ENCODE measurements around the gene SPSB3. TPM values are rescaled to one million over a fixed set of nuclear protein-coding genes. Genes with fewer than 3 reads are reported as not detected.

Gene SPSB3
- 29.2 TPM for total RNA-seq
- polyA plus RNA-seq: 81.7 TPM

GRCh38 chr16:1782408-1783264 lies at the start of gene SPSB3, which contains the start of gene NUBP2:
Gene SPSB3 (minus strand): TSS chr16:1782571. CDS start chr16:1781483, 1,088 bp downstream.
Gene NUBP2 (plus strand): TSS chr16:1782960. CDS start chr16:1783021, 61 bp downstream.
- peak; percentile 100 for DNase-seq (ENCODE audit: extremely low spot score)
- Histone ChIP-seq H3K4me3 (ENCODE audit: low read depth, low read length) (peak within 1 kb of the TSS; percentile 91), H3K27ac (ENCODE audit: low read depth) (peak within 1 kb of the TSS; percentile 64), H3K4me1 (ENCODE audit: insufficient read depth) (no peaks in the 10 kb centered on the region), H3K36me3 (ENCODE audit: insufficient read depth) (peaks cover 2% of the 10 kb centered on the region)
- under 1% methylated on average over 102 of the region's 102 CpGs for WGBS

GRCh38 chr16:1831186-1832075 lies 49.1 kb upstream of the SPSB3 start:
- Histone ChIP-seq H3K36me3 (ENCODE audit: insufficient read depth) (no peaks in the 10 kb centered on the region), H3K4me1 (ENCODE audit: insufficient read depth) (no peaks in the 10 kb centered on the region), H3K27ac (ENCODE audit: low read depth) (no peak overlapping the region), H3K4me3 (ENCODE audit: low read depth, low read length) (no peak overlapping the region)
- 87% methylated on average over 19 of the region's 19 CpGs for WGBS
- DNase-seq (ENCODE audit: extremely low spot score): no peak

- no peak overlapping the region for H3K4me3 ChIP-seq (ENCODE audit: low read depth, low read length)
- H3K36me3 ChIP-seq (ENCODE audit: insufficient read depth): no peaks in the 10 kb centered on the region
- H3K27ac ChIP-seq (ENCODE audit: low read depth): no peak overlapping the region
- H3K4me1 ChIP-seq (ENCODE audit: insufficient read depth): no peaks in the 10 kb centered on the region
- no peak for DNase-seq (ENCODE audit: extremely low spot score)
- 71% methylated on average over 3 of the region's 3 CpGs for WGBS
Measured at GRCh38 chr16:1830213-1830612, 47.8 kb upstream of the SPSB3 start.

GRCh38 chr16:1828645-1829410 lies 46.5 kb upstream of the SPSB3 start:
- 76% methylated on average over 11 of the region's 11 CpGs for WGBS
- no peaks in the 10 kb centered on the region for H3K4me1 ChIP-seq (ENCODE audit: insufficient read depth)

GRCh38 chr16:1826691-1827573 lies 44.6 kb upstream of the SPSB3 start, which contains the start of the genes FAHD1 and HAGH:
Gene FAHD1 (plus strand): TSS chr16:1827206. CDS start chr16:1827239, 33 bp downstream.
Gene HAGH (minus strand): TSS chr16:1826825. CDS start chr16:1826787, 38 bp downstream.
- Histone ChIP-seq H3K4me1 (ENCODE audit: insufficient read depth) (no peaks in the 10 kb centered on the region), H3K36me3 (ENCODE audit: insufficient read depth) (no peaks in the 10 kb centered on the region), H3K27ac (ENCODE audit: low read depth) (peak within 1 kb of the TSS; percentile 69), H3K4me3 (ENCODE audit: low read depth, low read length) (peak within 1 kb of the TSS; percentile 68)
- WGBS: under 1% methylated on average over 104 of the region's 104 CpGs
- peak; percentile 75 for DNase-seq (ENCODE audit: extremely low spot score)

More at GRCh38 chr16:1828645-1829410, 46.5 kb upstream of the SPSB3 start:
- no peak for DNase-seq (ENCODE audit: extremely low spot score)
- H3K36me3 ChIP-seq (ENCODE audit: insufficient read depth): no peaks in the 10 kb centered on the region
- no peak overlapping the region for H3K27ac ChIP-seq (ENCODE audit: low read depth)
- no peak overlapping the region for H3K4me3 ChIP-seq (ENCODE audit: low read depth, low read length)

- Histone ChIP-seq H3K4me1 (ENCODE audit: insufficient read depth) (no peaks in the 10 kb centered on the region), H3K4me3 (ENCODE audit: low read depth, low read length) (peak overlapping the region; percentile 68), H3K27ac (ENCODE audit: low read depth) (peak overlapping the region; percentile 69), H3K36me3 (ENCODE audit: insufficient read depth) (no peaks in the 10 kb centered on the region)
- no peak for DNase-seq (ENCODE audit: extremely low spot score)
- WGBS: 2% methylated on average over 96 of the region's 96 CpGs
Measured at GRCh38 chr16:1825864-1826690, 43.7 kb upstream of the SPSB3 start.

- Histone ChIP-seq H3K4me3 (ENCODE audit: low read depth, low read length) (no peak overlapping the region), H3K27ac (ENCODE audit: low read depth) (no peak overlapping the region), H3K4me1 (ENCODE audit: insufficient read depth) (no peaks in the 10 kb centered on the region), H3K36me3 (ENCODE audit: insufficient read depth) (no peaks in the 10 kb centered on the region)
- DNase-seq (ENCODE audit: extremely low spot score): no peak
- 73% methylated on average over 15 of the region's 15 CpGs for WGBS
Measured at GRCh38 chr16:1825381-1825863, 43.1 kb upstream of the SPSB3 start.

- H3K4me1 ChIP-seq (ENCODE audit: insufficient read depth): no peaks in the 10 kb centered on the region
- DNase-seq (ENCODE audit: extremely low spot score): no peak
- 58% methylated on average over 9 of the region's 9 CpGs for WGBS
- H3K27ac ChIP-seq (ENCODE audit: low read depth): no peak overlapping the region
- H3K36me3 ChIP-seq (ENCODE audit: insufficient read depth): no peaks in the 10 kb centered on the region
- H3K4me3 ChIP-seq (ENCODE audit: low read depth, low read length): no peak overlapping the region
Measured at GRCh38 chr16:1823821-1824220, 41.5 kb upstream of the SPSB3 start.

- 94% methylated on average over 16 of the region's 16 CpGs for WGBS
- H3K4me1 ChIP-seq (ENCODE audit: insufficient read depth): no peaks in the 10 kb centered on the region
- peaks cover 2% of the 10 kb centered on the region for H3K36me3 ChIP-seq (ENCODE audit: insufficient read depth)
- no peak overlapping the region for H3K27ac ChIP-seq (ENCODE audit: low read depth)
- no peak overlapping the region for H3K4me3 ChIP-seq (ENCODE audit: low read depth, low read length)
- DNase-seq (ENCODE audit: extremely low spot score): no peak
Measured at GRCh38 chr16:1822801-1823200, 40.4 kb upstream of the SPSB3 start.

- Histone ChIP-seq H3K36me3 (ENCODE audit: insufficient read depth) (peaks cover 2% of the 10 kb centered on the region), H3K4me3 (ENCODE audit: low read depth, low read length) (no peak overlapping the region), H3K4me1 (ENCODE audit: insufficient read depth) (no peaks in the 10 kb centered on the region), H3K27ac (ENCODE audit: low read depth) (no peak overlapping the region)
- no peak for DNase-seq (ENCODE audit: extremely low spot score)
- WGBS: 93% methylated on average over 24 of the region's 24 CpGs
Measured at GRCh38 chr16:1821861-1822611, 39.7 kb upstream of the SPSB3 start.

- WGBS: 89% methylated on average over 12 of the region's 12 CpGs
- H3K4me3 ChIP-seq (ENCODE audit: low read depth, low read length): no peak overlapping the region
- no peak for DNase-seq (ENCODE audit: extremely low spot score)
- peaks cover 8% of the 10 kb centered on the region for H3K36me3 ChIP-seq (ENCODE audit: insufficient read depth)
- no peaks in the 10 kb centered on the region for H3K4me1 ChIP-seq (ENCODE audit: insufficient read depth)
- H3K27ac ChIP-seq (ENCODE audit: low read depth): no peak overlapping the region
Measured at GRCh38 chr16:1820946-1821290, 38.5 kb upstream of the SPSB3 start.
